Lower lobe of right lung (tissue), 2 donors: ENCODE results near the gene CCDC92. TPM values are rescaled to one million over a fixed set of nuclear protein-coding genes. Genes with fewer than 3 reads are reported as not detected.
A peak's percentile ranks its signal among the peaks of the same experiment; 100 is the strongest.

Experiments
- ATAC-seq, 2 donors: fragments of 200-7000 bp; cut with Tn5 transposase; one replicate each; pipeline ENCODE4 v1.9.1; 2020 to 2022; ENCODE audit warnings: mild to moderate bottlenecking in 2 of 2, moderate library complexity in 2 of 2
- DNase-seq: peaks from one replicate; pipeline ENCODE4 v3.0.0-alpha.2; 2020
- H3K27ac ChIP-seq: fragments of 200-600 bp; one replicate; pipeline ENCODE4 v1.8.0; 2022
- H3K27me3 ChIP-seq: fragments of 200-600 bp; one replicate; pipeline ENCODE4 v1.8.0; 2022; ENCODE audit warnings: low read depth
- H3K36me3 ChIP-seq: fragments of 200-600 bp; one replicate; pipeline ENCODE4 v1.8.0; 2022; ENCODE audit warnings: mild to moderate bottlenecking
- H3K4me1 ChIP-seq: fragments of 200-600 bp; one replicate; pipeline ENCODE4 v1.8.0; 2022
- H3K4me3 ChIP-seq: fragments of 200-600 bp; one replicate; pipeline ENCODE4 v1.8.0; 2022; ENCODE audit warnings: mild to moderate bottlenecking
- H3K9me3 ChIP-seq: fragments of 200-600 bp; one replicate; pipeline ENCODE4 v1.8.0; 2022
- CTCF ChIP-seq: fragments of 200-600 bp; IDR thresholded peaks from one replicate; pipeline ENCODE4 v1.8.0; 2022; ENCODE audit warnings: antibody characterized with exemption, mild to moderate bottlenecking
- intact Hi-C: fragments of 100-400 bp; cut with DNase I; formaldehyde crosslinking; loops from one replicate; pipeline ENCODE4 v1.11.0; 2022
- total RNA-seq: library from RNA; stranded (reverse); fragmentation: NEBNext Ultra II Directional; extraction: Animal tissue kit (Norgen Biotek cat#: 25700); gene quantifications from one replicate; pipeline ENCODE4 v1.2.1, GENCODE V29; 2021
- donor health status: DM: no; HTN: yes; CAD: no; lungs with severe emphysema.

Gene CCDC92
- total RNA-seq, 1 donor from 2014 or later: 47.6 TPM

- Histone ChIP-seq H3K4me1 (peaks cover 24% of the 10 kb centered on the region), H3K36me3 (peaks cover 17% of the 10 kb centered on the region), H3K4me3 (no peak overlapping the region), H3K27me3 (no peaks in the 10 kb centered on the region), H3K9me3 (no peaks in the 10 kb centered on the region), H3K27ac (no peak overlapping the region)
- TF ChIP-seq CTCF: no peak
- no peak for ATAC-seq
- no peak for DNase-seq
- intact Hi-C loops: no loop called here
Observed at GRCh38 chr12:123933214-123933613, 39.4 kb downstream of the CCDC92 start.

GRCh38 chr12:123931686-123932321, 40.8 kb downstream of the CCDC92 start:
- no peaks in the 10 kb centered on the region for H3K9me3 ChIP-seq
- ATAC-seq (peak; percentile 46 to 50), DNase-seq (no peak)
- no peaks in the 10 kb centered on the region for H3K27me3 ChIP-seq
- H3K4me3 ChIP-seq: no peak overlapping the region
- peaks cover 9% of the 10 kb centered on the region for H3K4me1 ChIP-seq
- TF ChIP-seq CTCF: no peak
- peaks cover 10% of the 10 kb centered on the region for H3K36me3 ChIP-seq
- intact Hi-C loops: no loop called here
- H3K27ac ChIP-seq: no peak overlapping the region

GRCh38 chr12:123929946-123930583, 42.6 kb downstream of the CCDC92 start:
- Histone ChIP-seq H3K36me3 (no peaks in the 10 kb centered on the region), H3K9me3 (no peaks in the 10 kb centered on the region), H3K4me1 (no peaks in the 10 kb centered on the region), H3K27ac (no peak overlapping the region), H3K27me3 (no peaks in the 10 kb centered on the region), H3K4me3 (no peak overlapping the region)
- TF ChIP-seq CTCF: no peak
- ATAC-seq: no peak
- DNase-seq: no peak
- intact Hi-C loops: no loop called here

GRCh38 chr12:123928897-123929296, 43.7 kb downstream of the CCDC92 start:
- Histone ChIP-seq H3K27me3 (no peaks in the 10 kb centered on the region), H3K27ac (no peak overlapping the region), H3K9me3 (no peaks in the 10 kb centered on the region), H3K4me3 (no peak overlapping the region), H3K4me1 (no peaks in the 10 kb centered on the region), H3K36me3 (no peaks in the 10 kb centered on the region)
- ATAC-seq (no peak), DNase-seq (no peak)
- TF ChIP-seq CTCF: no peak
- intact Hi-C loops: no loop called here

- Histone ChIP-seq H3K4me3 (no peak overlapping the region), H3K36me3 (no peaks in the 10 kb centered on the region), H3K9me3 (no peaks in the 10 kb centered on the region), H3K27ac (no peak overlapping the region), H3K4me1 (no peaks in the 10 kb centered on the region), H3K27me3 (no peaks in the 10 kb centered on the region)
- DNase-seq: no peak
- no peak for ATAC-seq
- intact Hi-C loops: no loop called here
- no peak for TF ChIP-seq CTCF
Observed at GRCh38 chr12:123928274-123928865, 44.3 kb downstream of the CCDC92 start.
